Raji (cell line): ENCODE results near the gene EPB41L3.

Source experiments
- POLR2A ChIP-seq: IDR thresholded peaks from 2 replicates; pipeline ENCODE4 v1.6.1; 2011; ENCODE audit warnings: low read depth, low read length, control low read depth; ENCODE audit not compliant: insufficient read depth

The EPB41L3 gene

GRCh38 chr18:5513947-5514346, 29.9 kb downstream of the EPB41L3 start:
- no peak for TF ChIP-seq POLR2A

- no peak for TF ChIP-seq POLR2A
These were observed 31.6 kb downstream of the EPB41L3 start for GRCh38 chr18:5512176-5512575.

GRCh38 chr18:5510135-5510846, 33.5 kb downstream of the EPB41L3 start:
- TF ChIP-seq POLR2A = no peak

GRCh38 chr18:5508821-5509220, 35.0 kb downstream of the EPB41L3 start:
- TF ChIP-seq POLR2A = no peak

GRCh38 chr18:5507756-5508155, 36.0 kb downstream of the EPB41L3 start:
- TF ChIP-seq POLR2A = no peak

GRCh38 chr18:5506174-5506573, 37.6 kb downstream of the EPB41L3 start:
- TF ChIP-seq POLR2A = no peak

- TF ChIP-seq POLR2A = no peak
These were observed 40.1 kb downstream of the EPB41L3 start for GRCh38 chr18:5503740-5504139.

GRCh38 chr18:5500158-5500939, 43.4 kb downstream of the EPB41L3 start:
- no peak for TF ChIP-seq POLR2A

GRCh38 chr18:5498452-5498851, 45.3 kb downstream of the EPB41L3 start:
- no peak for TF ChIP-seq POLR2A

GRCh38 chr18:5496305-5496704, 47.5 kb downstream of the EPB41L3 start:
- TF ChIP-seq POLR2A = no peak

- TF ChIP-seq POLR2A = no peak
These were observed 52.9 kb downstream of the EPB41L3 start for GRCh38 chr18:5490753-5491480.

- no peak for TF ChIP-seq POLR2A
These were observed 55.0 kb downstream of the EPB41L3 start for GRCh38 chr18:5488844-5489243.

- no peak for TF ChIP-seq POLR2A
These were observed 59.3 kb downstream of the EPB41L3 start for GRCh38 chr18:5484526-5484925.

- TF ChIP-seq POLR2A = no peak
These were observed 62.2 kb downstream of the EPB41L3 start for GRCh38 chr18:5481621-5482020.

GRCh38 chr18:5478261-5478660, 65.5 kb downstream of the EPB41L3 start:
- no peak for TF ChIP-seq POLR2A
